HepG2 (cell line): ENCODE results near the gene RANBP17. TPM values are rescaled to one million over a fixed set of nuclear protein-coding genes. Genes with fewer than 3 reads are reported as not detected.
"Not testable (repeated sequence)": the region's sequence is repeated elsewhere in the genome, so short reads cannot be mapped to it uniquely, and the experiment has no call there.

ENCODE experiments used
- ATAC-seq: fragments of 200-7000 bp; cut with Tn5 transposase; 3 replicates; pipeline ENCODE4 v1.9.1; 2020; ENCODE audit warnings: mild to moderate bottlenecking, moderate library complexity
- BruUV-seq: library from RNA; stranded (reverse); fragments of 400-500 nt; replicated peaks from 2 replicates; lab custom pipeline; 2021; lab: Mats Ljungman, UMichigan
- CTCF ChIA-PET: fragments of 300-600 bp; formaldehyde crosslinking; extraction: SDS; loops from one replicate; lab custom pipeline; 2021; ENCODE audit warnings: low total read pairs, inconsistent platforms, low intra/inter-chr PET ratio; lab: Yijun Ruan, JAX
- POLR2A ChIA-PET: fragments of 350-600 bp; sonication (Branson Sonifier 250); formaldehyde crosslinking; loops from one replicate; lab custom pipeline; 2020; ENCODE audit warnings: antibody characterized with exemption, inconsistent platforms; lab: Yijun Ruan, JAX
- DNase-seq: peaks from one replicate; pipeline ENCODE4 v3.0.0-alpha.2; 2015; ENCODE audit warnings: low spot score
- FAIRE-seq: peaks from 3 replicates; lab custom pipeline; 2011; peaks lifted over from hg19 to GRCh38; lab: Jason Lieb, UNC
- H2AFZ ChIP-seq: one replicate; pipeline ENCODE4 v1.6.1; 2011; ENCODE audit warnings: low read length, inconsistent platforms
- H3K27ac ChIP-seq: fragments of 300-600 bp; 3 replicates; pipeline ENCODE4 v1.8.0; 2011; ENCODE audit warnings: mixed run types, mild to moderate bottlenecking, mixed read lengths, low read length, inconsistent platforms; ENCODE audit not compliant: insufficient read depth; ENCODE audit errors: extremely low read length
- H3K27me3 ChIP-seq, 2 experiments: fragments of 200-600 bp in 1 of 2; 2 replicates in 1 of 2; 3 replicates in 1 of 2; pipeline versions ENCODE4 v1.6.0 to v1.8.0; 2011; ENCODE audit warnings: low read length in 2 of 2, mild to moderate bottlenecking in 2 of 2, moderate library complexity in 2 of 2, inconsistent platforms in 1 of 2; ENCODE audit not compliant: insufficient read depth in 2 of 2, control insufficient read depth in 1 of 2
- H3K36me3 ChIP-seq, 2 experiments: fragments of 200-600 bp in 1 of 2; replicated peaks in 1 of 2; 2 replicates in 1 of 2; 3 replicates in 1 of 2; pipeline versions ENCODE4 v1.5.1 to v1.8.0; 2011; ENCODE audit warnings: low read length in 2 of 2, inconsistent platforms in 1 of 2; ENCODE audit not compliant: insufficient read depth in 2 of 2, control insufficient read depth in 1 of 2
- H3K4me1 ChIP-seq: 2 replicates; pipeline ENCODE4 v1.5.1; 2012; ENCODE audit warnings: low read length, inconsistent platforms; ENCODE audit not compliant: insufficient read depth
- H3K4me2 ChIP-seq: 2 replicates; pipeline ENCODE4 v1.6.0; 2011; ENCODE audit warnings: low read depth, low read length, inconsistent platforms
- H3K4me3 ChIP-seq, 3 experiments: fragments of 200-600 bp in 1 of 3; sonication (generic), shearing (Covaris generic) in 1 of 3; replicated peaks in 1 of 3; 2 replicates each; pipeline ENCODE4 v1.5.1; 2011 to 2016; ENCODE audit warnings: low read length in 3 of 3, inconsistent platforms in 2 of 3, low read depth in 2 of 3, mild to moderate bottlenecking in 2 of 3, control low read depth in 1 of 3, mixed read lengths in 1 of 3; ENCODE audit not compliant: insufficient read depth in 1 of 3
- H3K79me2 ChIP-seq: one replicate; pipeline ENCODE4 v1.6.1; 2011; ENCODE audit warnings: low read length, inconsistent platforms; ENCODE audit not compliant: insufficient read depth
- H3K9ac ChIP-seq: 2 replicates; pipeline ENCODE4 v1.6.0; 2011; ENCODE audit warnings: mild to moderate bottlenecking, low read depth, low read length, inconsistent platforms; ENCODE audit not compliant: insufficient read depth
- H3K9me3 ChIP-seq: 2 replicates; pipeline ENCODE4 v1.5.1; 2012; ENCODE audit warnings: mild to moderate bottlenecking, low read length
- H4K20me1 ChIP-seq: 2 replicates; pipeline ENCODE4 v1.6.0; 2011; ENCODE audit warnings: inconsistent platforms, mild to moderate bottlenecking, low read length, moderate library complexity; ENCODE audit not compliant: insufficient read depth
- CBX5 ChIP-seq: sonication (generic); formaldehyde crosslinking; IDR thresholded peaks from 2 replicates; pipeline ENCODE4 v1.4.0; 2020; ENCODE audit warnings: missing genetic modification reagents, borderline replicate concordance
- HOXD1 ChIP-seq: sonication (generic); formaldehyde crosslinking; IDR thresholded peaks from 2 replicates; pipeline ENCODE4 v1.5.0; 2020; ENCODE audit warnings: missing genetic modification reagents
- JUN ChIP-seq: sonication (generic); formaldehyde crosslinking; IDR thresholded peaks from 2 replicates; pipeline ENCODE4 v1.4.0; 2020; ENCODE audit warnings: mild to moderate bottlenecking, missing genetic modification reagents
- NFIB ChIP-seq: sonication (generic); formaldehyde crosslinking; IDR thresholded peaks from 2 replicates; pipeline ENCODE4 v1.9.0; 2021; ENCODE audit warnings: missing genetic modification reagents, mild to moderate bottlenecking, borderline replicate concordance
- NFKBIZ ChIP-seq: IDR thresholded peaks from 2 replicates; pipeline ENCODE4 v1.6.1; 2018; ENCODE audit warnings: missing genetic modification reagents, missing compliant biosample characterization
- NR3C1 ChIP-seq: sonication (generic); formaldehyde crosslinking; IDR thresholded peaks from 2 replicates; pipeline ENCODE4 v1.4.0; 2020; ENCODE audit warnings: missing genetic modification reagents
- ZC3H4 ChIP-seq: sonication (generic); formaldehyde crosslinking; IDR thresholded peaks from 2 replicates; pipeline ENCODE4 v1.4.0; 2020; ENCODE audit warnings: missing genetic modification reagents, borderline replicate concordance
- ZNF256 ChIP-seq: sonication (generic); formaldehyde crosslinking; conservative IDR thresholded peaks from 2 replicates; pipeline ENCODE4 v1.4.0; 2020; ENCODE audit warnings: missing genetic modification reagents
- ZNF430 ChIP-seq: sonication (generic); formaldehyde crosslinking; IDR thresholded peaks from 2 replicates; pipeline ENCODE4 v1.9.0; 2021; ENCODE audit warnings: mild to moderate bottlenecking, missing genetic modification reagents
- ZNF546 ChIP-seq: sonication (generic); formaldehyde crosslinking; conservative IDR thresholded peaks from 2 replicates; pipeline ENCODE4 v1.8.1; 2023; ENCODE audit warnings: mild to moderate bottlenecking, missing genetic modification reagents
- ZSCAN20 ChIP-seq: sonication (generic); formaldehyde crosslinking; IDR thresholded peaks from 2 replicates; pipeline ENCODE4 v1.4.0; 2020; ENCODE audit warnings: missing genetic modification reagents, mild to moderate bottlenecking, borderline replicate concordance
- WGBS: methylation state at CpG from one replicate; pipeline ENCODE4 v1.1.6; 2017; ENCODE audit warnings: low lambda C conversion rate; 5-methylcytosine and 5-hydroxymethylcytosine counted together
- in situ Hi-C: cut with HindIII; loops from 2 replicates; pipeline ENCODE4 v1.10.0; 2017; ENCODE audit warnings: low pct_unique_long_range_greater_than_20kb; ENCODE audit not compliant: extremely low pct_ligation_motif_present
- intact Hi-C: fragments of 100-400 bp; cut with micrococcal nuclease; formaldehyde crosslinking; loops from one replicate; pipeline ENCODE4 v1.10.0; 2022; ENCODE audit not compliant: unreplicated experiment
- polyA plus RNA-seq, 8 experiments: library from polyadenylated mRNA; depleted of rRNA in 3 of 8; stranded (reverse) in 7 of 8; unstranded in 1 of 8; fragments of >200 nt; fragmentation: Illumina TruSeq in 4 of 8; extraction: Trizol in 4 of 8; gene quantifications; 2 replicates each; pipeline versions ENCODE4 v1.2.1 to v1.2.3, GENCODE V29; 2011 to 2016; ENCODE audit warnings: low read depth in 4 of 8, missing spikeins in 1 of 8, mixed read lengths in 1 of 8; ENCODE audit not compliant: insufficient read depth in 1 of 8
- total RNA-seq, 5 experiments: library from RNA; depleted of rRNA; stranded (reverse); fragments of >200 nt; fragmentation: Illumina TruSeq; extraction: Trizol; gene quantifications; 2 replicates each; pipeline ENCODE4 v1.2.3, GENCODE V29; 2016; ENCODE audit warnings: low read depth in 1 of 5
- TF ChIP-seq, protein P1 (sequence below): IDR thresholded peaks from 2 replicates; pipeline ENCODE4 v1.6.1; 2016; ENCODE audit warnings: missing compliant biosample characterization, missing genetic modification reagents, borderline replicate concordance
- TF ChIP-seq, protein P2 (sequence below): IDR thresholded peaks from 2 replicates; pipeline ENCODE4 v1.6.1; 2016; ENCODE audit warnings: missing compliant biosample characterization, missing genetic modification reagents, borderline replicate concordance
- TF ChIP-seq, protein P3 (sequence below): sonication (generic); formaldehyde crosslinking; IDR thresholded peaks from 2 replicates; pipeline ENCODE4 v1.5.1; 2020; ENCODE audit warnings: missing genetic modification reagents, mild to moderate bottlenecking, borderline replicate concordance

Gene RANBP17
- total and polyA plus RNA-seq, 2 of the 13 experiments (the other 11 are each of a cell fraction or from before 2014, with no cell fraction given): not detected

DNA sequence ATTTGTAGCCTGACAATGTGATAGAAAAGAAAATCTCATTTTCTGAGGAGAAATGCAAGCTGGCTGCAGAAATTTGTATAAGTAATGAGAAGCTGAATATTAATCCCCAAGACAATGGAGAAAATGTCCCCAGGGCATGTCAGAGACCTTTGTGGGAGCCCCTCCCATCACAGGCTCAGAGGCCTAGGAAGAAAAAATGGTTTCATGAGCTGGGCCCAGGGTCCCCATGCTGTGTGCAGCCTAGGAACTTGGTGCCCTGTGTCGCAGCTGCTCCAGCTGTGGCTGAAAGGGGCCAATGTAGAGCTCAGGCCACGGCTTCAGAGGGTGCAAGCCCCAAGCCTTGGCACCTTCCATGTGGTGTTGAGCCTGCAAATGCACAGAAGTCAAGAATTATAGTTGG lies 118.4 kb downstream of the RANBP17 start:
- H3K9ac ChIP-seq, ATAC-seq, DNase-seq, FAIRE-seq, H2AFZ ChIP-seq, CTCF ChIA-PET, H3K79me2 ChIP-seq, BruUV-seq, H3K27me3 ChIP-seq, in situ Hi-C loops, H3K4me2 ChIP-seq, H3K27ac ChIP-seq, POLR2A ChIA-PET, H4K20me1 ChIP-seq, H3K4me1 ChIP-seq, H3K36me3 ChIP-seq, H3K4me3 ChIP-seq: not testable (repeated sequence)
- no CpG with 5 or more reads among the region's 2 CpGs for WGBS
- peaks cover 34% of the 10 kb centered on the region for H3K9me3 ChIP-seq
- intact Hi-C loops: loop anchor here (5.0 to 10.0 kb wide), 2 partner anchors 213 to 365 kb away; no protein-coding TSS in a partner anchor

DNA sequence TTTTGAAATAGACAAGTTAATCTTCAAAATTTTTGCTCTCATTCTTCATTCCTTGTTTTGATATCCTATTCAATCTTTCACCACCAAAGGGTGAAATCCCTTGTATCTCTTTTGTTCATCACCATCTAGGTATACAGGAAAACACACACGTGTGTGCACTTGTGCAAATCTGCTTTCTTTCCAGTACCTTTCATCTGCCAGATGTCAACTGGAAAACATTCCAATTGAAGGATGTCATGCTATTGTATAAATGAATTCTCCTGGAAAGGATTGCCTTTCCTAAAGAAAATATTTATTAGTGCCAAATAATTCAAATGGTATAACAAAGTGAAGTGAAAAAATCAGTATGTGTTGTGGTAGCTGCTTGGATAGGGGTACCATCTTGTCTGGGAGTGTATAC lies 123.7 kb downstream of the RANBP17 start:
- DNase-seq (no peak), FAIRE-seq (no peak), ATAC-seq (no peak)
- Histone ChIP-seq H3K79me2 (no peaks in the 10 kb centered on the region), H3K27me3 (no peaks in the 10 kb centered on the region), H4K20me1 (no peaks in the 10 kb centered on the region), H3K4me3 (no peak overlapping the region), H3K4me1 (no peaks in the 10 kb centered on the region), H3K9ac (no peak overlapping the region), H3K9me3 (peaks cover 13% of the 10 kb centered on the region), H3K36me3 (no peaks in the 10 kb centered on the region), H3K4me2 (no peak overlapping the region), H3K27ac (no peak overlapping the region), H2AFZ (no peak overlapping the region)
- 0% methylated on average over 1 of the region's 1 CpG for WGBS
- intact Hi-C loops: loop anchor here (10.0 kb wide), 1 partner anchor 359 kb away; no protein-coding TSS in a partner anchor
- POLR2A ChIA-PET: no interaction called here
- no TSS peak for BruUV-seq
- in situ Hi-C loops: no loop called here
- CTCF ChIA-PET: no interaction called here
- TF ChIP-seq NFIB (CRISPR knock-in tag): no peak
- no peak for TF ChIP-seq JUN (CRISPR knock-in tag)
- TF ChIP-seq HOXD1 (CRISPR knock-in tag): no peak
- TF ChIP-seq, protein P1, sequence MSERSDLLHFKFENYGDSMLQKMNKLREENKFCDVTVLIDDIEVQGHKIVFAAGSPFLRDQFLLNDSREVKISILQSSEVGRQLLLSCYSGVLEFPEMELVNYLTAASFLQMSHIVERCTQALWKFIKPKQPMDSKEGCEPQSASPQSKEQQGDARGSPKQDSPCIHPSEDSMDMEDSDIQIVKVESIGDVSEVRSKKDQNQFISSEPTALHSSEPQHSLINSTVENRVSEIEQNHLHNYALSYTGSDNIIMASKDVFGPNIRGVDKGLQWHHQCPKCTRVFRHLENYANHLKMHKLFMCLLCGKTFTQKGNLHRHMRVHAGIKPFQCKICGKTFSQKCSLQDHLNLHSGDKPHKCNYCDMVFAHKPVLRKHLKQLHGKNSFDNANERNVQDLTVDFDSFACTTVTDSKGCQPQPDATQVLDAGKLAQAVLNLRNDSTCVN: no peak
- TF ChIP-seq, protein P2, sequence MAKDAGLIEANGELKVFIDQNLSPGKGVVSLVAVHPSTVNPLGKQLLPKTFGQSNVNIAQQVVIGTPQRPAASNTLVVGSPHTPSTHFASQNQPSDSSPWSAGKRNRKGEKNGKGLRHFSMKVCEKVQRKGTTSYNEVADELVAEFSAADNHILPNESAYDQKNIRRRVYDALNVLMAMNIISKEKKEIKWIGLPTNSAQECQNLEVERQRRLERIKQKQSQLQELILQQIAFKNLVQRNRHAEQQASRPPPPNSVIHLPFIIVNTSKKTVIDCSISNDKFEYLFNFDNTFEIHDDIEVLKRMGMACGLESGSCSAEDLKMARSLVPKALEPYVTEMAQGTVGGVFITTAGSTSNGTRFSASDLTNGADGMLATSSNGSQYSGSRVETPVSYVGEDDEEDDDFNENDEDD (CRISPR knock-in tag): no peak
- TF ChIP-seq ZC3H4 (CRISPR knock-in tag): no peak
- no peak for TF ChIP-seq ZNF430 (CRISPR knock-in tag)
- no peak for TF ChIP-seq ZNF256 (CRISPR knock-in tag)
- TF ChIP-seq NR3C1 (CRISPR knock-in tag): no peak
- TF ChIP-seq, protein P3, sequence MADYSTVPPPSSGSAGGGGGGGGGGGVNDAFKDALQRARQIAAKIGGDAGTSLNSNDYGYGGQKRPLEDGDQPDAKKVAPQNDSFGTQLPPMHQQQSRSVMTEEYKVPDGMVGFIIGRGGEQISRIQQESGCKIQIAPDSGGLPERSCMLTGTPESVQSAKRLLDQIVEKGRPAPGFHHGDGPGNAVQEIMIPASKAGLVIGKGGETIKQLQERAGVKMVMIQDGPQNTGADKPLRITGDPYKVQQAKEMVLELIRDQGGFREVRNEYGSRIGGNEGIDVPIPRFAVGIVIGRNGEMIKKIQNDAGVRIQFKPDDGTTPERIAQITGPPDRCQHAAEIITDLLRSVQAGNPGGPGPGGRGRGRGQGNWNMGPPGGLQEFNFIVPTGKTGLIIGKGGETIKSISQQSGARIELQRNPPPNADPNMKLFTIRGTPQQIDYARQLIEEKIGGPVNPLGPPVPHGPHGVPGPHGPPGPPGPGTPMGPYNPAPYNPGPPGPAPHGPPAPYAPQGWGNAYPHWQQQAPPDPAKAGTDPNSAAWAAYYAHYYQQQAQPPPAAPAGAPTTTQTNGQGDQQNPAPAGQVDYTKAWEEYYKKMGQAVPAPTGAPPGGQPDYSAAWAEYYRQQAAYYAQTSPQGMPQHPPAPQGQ (CRISPR knock-in tag): no peak
- TF ChIP-seq NFKBIZ (CRISPR knock-in tag): no peak
- TF ChIP-seq ZNF546: no peak
- TF ChIP-seq ZSCAN20 (CRISPR knock-in tag): no peak
- no peak for TF ChIP-seq CBX5 (CRISPR knock-in tag)
